DMS53 (cell line): Measurements from ENCODE around the gene GP1BB.
"Not testable (repeated sequence)": the region's sequence is repeated elsewhere in the genome, so short reads cannot be mapped to it uniquely, and the experiment has no call there.

ENCODE experiments used
- DNase-seq: peaks from one replicate; lab custom pipeline; 2025; lab: John Stamatoyannopoulos, UW

Gene GP1BB

DNA sequence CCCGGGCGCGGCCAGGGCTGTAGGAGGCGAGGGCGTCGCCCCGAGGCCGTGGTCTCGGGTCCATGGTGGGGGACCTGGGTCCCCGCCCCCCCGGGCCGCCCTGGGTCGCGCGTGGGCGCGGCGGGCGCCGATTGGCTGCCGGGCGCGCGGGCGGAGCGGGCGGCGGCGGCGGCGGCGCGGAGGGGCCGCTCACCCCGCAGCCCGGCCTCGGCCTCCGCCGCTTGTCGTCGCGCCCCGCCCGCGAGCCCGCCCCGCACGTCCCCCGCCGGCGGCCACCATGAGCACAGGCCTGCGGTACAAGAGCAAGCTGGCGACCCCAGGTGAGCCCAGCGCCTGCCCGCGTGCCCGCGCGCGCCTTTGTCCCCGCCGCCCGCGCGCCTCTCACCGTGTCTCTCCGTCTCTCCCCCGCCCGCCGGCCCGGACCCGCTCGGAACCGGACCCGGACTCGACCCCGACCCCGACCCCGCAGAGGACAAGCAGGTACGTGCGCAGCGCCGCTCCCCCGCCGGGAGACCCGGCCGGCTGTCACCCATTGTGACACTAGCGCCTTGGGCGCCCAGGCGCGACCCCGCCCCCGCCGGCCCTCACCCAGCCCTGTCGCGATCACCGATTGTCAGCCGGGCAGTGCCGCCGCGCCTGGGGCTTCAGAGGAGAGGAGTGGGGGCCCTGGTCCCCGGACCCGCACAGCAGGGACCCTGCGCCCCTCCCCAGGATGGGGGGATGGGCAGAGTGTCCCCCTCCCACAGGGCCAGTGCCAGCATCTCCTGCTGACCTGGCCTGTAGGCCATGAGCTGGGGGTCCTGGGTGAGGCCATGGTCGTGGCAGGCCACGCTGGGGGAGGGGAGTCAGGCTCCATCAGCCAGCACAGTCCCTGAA is 8.8 kb upstream of the GP1BB start, which contains the start of gene SEPTIN5:
Gene SEPTIN5 (plus strand): TSS at position 192 of the 876 bp plus-strand sequence. CDS start 86 bp downstream, at position 278.
- peak; percentile 38 for DNase-seq

DNA sequence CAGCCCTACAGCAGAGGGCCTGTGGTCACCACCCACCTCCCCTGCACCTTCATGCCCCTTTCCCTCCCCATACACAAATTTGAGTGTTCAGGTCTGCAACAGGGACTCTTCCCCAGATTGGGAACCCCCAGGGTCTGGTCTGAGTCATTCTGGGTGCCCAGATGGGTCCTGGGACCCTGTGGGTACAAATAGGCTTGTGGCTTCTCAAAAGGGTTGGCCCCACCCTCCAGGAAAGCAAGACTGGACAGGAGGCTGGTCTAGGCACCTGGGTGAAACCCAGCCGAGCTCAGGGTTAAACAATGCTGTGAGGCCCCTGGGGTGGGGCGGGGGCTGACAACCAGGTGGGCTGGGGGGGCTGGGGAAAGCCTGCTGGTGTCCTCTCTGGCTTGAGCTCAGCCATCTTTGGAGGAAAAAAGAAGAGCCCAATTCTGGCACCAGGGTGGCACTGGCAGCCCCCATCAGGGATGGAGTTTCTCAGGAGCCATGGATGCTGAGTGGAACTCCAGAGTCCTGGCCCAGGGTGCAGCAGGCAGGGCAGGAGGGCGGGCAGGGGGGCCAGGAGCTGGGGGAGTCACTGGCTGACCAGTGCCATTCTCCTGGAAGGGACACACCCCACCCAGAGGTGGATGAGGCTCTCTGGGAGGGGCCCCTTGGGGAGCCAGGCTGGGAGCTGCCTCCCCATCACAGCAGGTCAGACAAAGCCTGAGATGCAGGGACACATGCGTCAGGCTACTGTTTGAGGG is 8.0 kb upstream of the GP1BB start:
- DNase-seq: no peak

DNA sequence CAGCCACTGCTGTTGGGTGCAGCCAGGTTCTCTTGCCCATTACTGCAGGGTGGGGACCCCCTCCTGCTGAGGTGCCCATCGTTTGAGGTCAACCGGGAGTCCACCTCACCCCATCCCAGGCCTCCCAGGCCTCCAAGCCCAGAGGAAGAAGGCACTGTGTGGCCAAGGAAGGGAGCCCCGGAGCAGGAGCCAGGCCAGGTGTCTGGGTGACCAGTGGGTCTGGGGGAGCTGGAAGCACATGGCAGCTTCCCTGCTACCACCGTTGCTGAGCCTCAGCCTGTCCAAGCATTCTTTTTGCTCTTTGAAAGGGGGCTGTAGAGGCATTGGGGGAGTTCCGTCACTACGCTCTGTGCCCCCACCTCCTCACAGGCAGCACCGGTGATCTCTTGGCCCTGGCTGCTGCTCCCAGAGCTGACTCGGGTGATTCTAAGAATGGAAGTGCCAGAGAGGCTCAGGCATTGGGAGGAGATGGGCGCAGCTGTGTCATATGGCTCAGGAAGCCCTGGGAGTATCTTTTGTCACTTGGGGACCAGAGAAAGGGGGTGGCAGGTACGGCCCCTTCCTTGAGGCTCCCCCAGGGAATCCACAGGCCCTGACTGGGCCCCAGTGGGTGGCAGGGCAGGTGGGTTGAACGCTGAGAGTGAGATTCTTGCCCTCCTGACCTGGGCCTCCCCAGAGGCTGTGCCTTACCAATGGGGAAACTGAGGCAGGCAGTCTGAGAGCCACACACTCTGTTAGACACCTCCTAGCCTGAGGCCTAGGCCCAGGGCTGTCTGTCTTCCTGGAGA is 7.1 kb upstream of the GP1BB start:
- DNase-seq: no peak

GRCh38 chr22:19716829-19717105 is 6.6 kb upstream of the GP1BB start:
- DNase-seq: no peak

DNA sequence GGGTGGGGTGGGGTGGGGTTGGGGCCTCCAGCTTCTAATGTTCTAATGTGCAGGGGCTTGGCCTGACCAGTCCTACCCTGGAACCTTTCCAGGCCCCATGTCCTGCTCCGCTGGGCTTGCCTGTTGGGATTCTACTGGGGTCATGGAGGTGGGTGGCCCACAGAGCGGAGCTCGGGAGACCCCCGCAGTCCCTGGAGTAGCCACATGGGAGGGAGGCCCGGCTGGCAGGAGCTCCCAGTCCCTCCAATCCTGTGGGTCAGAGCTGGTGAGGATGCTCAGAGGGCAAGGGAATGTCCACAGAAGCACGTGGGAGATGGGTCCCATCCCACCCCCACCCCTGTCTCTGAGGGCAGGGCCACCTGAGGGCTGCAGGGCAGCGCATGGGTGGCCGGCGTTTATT is 6.2 kb upstream of the GP1BB start:
- no peak for DNase-seq

DNA sequence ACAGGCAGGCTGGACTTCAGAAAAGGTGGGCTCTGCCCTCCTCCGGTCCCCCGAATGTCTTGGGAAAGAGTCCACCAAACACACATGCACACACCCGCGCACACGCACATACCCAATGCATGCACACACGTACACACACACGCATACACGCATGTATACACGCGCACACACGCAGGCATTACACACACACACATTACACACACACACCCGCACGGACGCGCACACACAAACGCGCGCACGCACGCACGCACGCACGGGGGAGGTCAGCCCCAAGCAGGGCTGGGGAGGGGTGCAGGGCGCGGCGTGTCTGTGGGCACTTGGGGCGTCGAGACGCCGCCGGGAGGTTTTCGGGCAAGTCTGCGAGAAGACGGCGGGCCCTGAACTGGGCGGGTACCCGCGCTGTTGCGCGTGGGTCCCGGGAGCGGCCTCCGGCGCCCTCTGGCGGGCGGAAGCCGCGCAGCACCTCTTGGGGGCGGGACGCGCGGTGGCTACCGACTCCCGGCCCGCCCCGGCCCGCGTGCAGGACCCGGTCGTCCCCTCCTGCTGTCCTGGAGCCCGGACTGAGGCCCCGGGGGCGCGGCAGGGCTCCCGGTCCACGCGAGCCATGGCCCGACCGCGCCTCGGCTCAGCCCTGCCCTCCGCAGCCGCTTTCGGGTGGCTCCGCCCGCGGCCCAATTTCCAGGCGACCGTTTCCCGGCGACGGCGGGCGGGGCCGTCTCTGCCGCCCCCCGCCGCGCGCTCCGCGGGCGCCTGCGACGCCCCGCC is 5.5 kb upstream of the GP1BB start:
- peak; percentile 59 for DNase-seq

DNA sequence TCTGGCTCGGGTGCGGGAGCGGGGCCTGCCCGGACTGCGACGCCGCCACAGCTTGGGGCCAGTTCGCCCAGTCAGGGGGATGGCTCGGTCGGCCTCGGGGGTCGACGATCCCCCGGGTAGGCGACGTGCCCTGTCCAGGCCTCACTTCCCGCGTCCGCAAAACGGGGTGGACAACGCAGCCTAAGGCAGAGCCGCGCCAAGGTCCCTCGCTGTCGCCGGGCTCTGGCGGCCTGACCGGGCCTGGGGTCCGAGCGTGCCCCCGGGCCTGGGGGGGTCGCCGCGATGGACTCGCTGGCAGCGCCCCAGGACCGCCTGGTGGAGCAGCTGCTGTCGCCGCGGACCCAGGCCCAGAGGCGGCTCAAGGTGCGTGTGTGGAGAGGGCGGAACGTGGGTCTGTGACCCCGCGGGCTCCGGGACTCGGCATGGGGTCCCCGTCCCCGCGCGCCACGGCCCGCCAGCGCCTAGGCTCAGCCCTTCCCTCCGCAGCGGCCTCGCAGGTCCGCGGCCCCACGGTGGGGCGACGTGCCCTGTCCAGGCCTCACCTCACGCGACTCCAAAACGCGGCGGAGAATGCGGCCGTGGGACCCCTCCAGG is 4.8 kb upstream of the GP1BB start:
- DNase-seq: no peak

DNA sequence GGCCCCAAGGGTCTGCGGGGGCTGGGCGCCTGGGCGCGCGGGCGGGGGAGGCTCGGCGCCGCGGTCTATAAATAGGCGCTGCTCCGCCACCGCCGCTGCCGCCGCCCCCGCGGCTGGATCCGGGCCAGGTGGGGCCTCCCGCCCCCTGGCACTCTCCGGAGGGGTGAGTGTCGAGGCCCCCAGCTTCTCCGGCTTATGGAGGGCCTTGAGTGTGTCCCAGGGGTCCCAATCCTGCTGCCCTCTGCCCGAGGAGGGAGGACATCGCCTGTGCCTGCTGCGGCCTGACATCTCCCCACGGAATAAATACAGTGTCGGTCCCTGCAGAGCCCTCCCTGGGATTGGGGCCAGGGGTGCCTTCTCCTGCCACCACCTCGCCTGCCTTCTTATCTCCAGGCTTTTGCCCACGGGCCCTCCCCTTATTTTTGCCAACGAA is 4.3 kb upstream of the GP1BB start:
- DNase-seq: no peak

DNA sequence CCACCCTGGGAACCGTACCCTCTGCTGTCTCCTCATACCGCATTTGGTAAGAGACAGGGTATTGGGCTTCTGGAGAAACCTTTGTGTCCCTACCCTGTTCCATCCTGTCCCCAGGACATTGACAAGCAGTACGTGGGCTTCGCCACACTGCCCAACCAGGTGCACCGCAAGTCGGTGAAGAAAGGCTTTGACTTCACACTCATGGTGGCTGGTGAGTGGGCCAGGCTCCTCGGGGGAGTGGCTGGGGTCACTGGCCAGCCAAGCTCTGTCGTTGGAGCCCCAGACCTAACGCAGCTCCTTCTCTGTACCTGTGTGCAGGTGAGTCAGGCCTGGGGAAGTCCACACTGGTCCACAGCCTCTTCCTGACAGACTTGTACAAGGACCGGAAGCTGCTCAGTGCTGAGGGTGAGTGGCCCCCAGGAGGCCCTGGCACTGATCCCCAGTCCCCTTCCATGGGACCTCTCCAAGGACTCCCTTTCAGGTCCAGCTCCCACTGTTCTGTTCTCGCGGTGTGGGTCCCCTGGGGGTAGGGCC is 3.8 kb upstream of the GP1BB start:
- no peak for DNase-seq

DNA sequence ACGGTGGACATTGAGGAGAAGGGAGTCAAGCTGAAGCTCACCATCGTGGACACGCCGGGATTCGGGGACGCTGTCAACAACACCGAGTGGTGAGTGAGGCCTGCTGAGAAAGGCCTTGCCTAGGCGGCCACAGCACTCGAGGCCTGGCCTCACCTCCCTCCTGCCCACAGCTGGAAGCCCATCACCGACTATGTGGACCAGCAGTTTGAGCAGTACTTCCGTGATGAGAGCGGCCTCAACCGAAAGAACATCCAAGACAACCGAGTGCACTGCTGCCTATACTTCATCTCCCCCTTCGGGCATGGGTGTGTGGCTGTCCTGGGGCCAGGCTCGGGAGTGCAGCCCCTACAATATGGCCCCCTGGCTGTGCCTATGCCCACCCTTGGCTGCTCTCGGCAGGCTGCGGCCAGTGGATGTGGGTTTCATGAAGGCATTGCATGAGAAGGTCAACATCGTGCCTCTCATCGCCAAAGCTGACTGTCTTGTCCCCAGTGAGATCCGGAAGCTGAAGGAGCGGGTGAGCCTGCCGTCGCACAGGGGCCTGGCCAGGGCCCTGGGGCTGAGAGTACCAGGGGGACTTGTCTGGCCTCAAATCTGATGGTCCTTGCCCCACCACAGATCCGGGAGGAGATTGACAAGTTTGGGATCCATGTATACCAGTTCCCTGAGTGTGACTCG is 3.0 kb upstream of the GP1BB start:
- DNase-seq: no peak

- no peak for DNase-seq
Observed at GRCh38 chr22:19720999-19721329, 2.4 kb upstream of the GP1BB start.

DNA sequence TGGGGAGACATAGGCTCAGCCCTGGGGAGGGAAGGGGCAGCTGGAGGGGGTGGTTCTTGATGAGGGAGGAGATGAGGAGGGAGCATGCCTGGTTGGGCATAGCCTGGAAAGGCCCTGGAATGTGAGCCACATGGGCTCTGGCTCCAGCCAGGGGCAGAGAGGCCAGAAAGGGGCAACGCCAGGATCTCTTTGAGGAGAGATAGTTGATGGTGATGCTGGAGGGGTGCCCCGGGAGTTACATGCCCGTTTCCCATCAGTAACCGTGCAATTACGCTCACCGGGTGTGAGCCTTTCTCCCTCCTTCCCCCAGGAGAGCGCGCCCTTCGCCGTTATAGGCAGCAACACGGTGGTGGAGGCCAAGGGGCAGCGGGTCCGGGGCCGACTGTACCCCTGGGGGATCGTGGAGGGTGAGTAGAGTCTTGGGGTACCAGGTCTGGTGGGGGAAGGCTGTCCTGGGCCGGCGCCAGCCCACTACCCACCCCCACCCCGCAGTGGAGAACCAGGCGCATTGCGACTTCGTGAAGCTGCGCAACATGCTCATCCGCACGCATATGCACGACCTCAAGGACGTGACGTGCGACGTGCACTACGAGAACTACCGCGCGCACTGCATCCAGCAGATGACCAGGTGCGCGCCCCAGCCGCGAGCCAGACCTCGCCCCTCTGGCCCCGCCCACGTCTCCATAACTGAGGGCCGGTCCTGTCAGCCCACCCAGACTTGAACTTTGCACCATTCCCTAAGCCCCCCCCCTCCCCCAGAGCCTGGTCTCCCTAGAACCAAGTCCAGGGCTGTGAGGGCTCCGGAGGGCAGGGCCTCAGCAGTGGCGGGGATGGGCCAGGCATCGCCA is 1.8 kb upstream of the GP1BB start:
- no peak for DNase-seq

GRCh38 chr22:19722178-19722981 is 959 bp upstream of the GP1BB start:
- no peak for DNase-seq

GRCh38 chr22:19722982-19723231 is 432 bp upstream of the GP1BB start:
- DNase-seq: no peak

- DNase-seq: peak; percentile 61
Observed at GRCh38 chr22:19723983-19724827, 866 bp downstream of the GP1BB start.

GRCh38 chr22:19724927-19725661 is 1.8 kb downstream of the GP1BB start:
- no peak for DNase-seq

- DNase-seq: not testable (repeated sequence)
Observed at GRCh38 chr22:19726064-19726788, 2.9 kb downstream of the GP1BB start.
